Posterior cingulate gyrus (tissue), 11 donors: ENCODE data around the gene ALCAM.
A peak's percentile ranks its signal among the peaks of the same experiment; 100 is the strongest.

Source experiments
- DNase-seq, 10 donors: peaks; one replicate each; pipeline versions ENCODE4 v3.0.0 to v3.0.0-alpha.2; 2020 to 2021; ENCODE audit warnings: mixed read lengths in 3 of 10
- intact Hi-C: fragments of 100-400 bp; cut with DNase I; formaldehyde crosslinking; loops from one replicate; pipeline ENCODE4 v1.15.1; 2023

ALCAM gene

GRCh38 chr3:105422645-105423044, 55.9 kb downstream of the ALCAM start:
- DNase-seq, result no peak
- intact Hi-C loops, result no loop called here

GRCh38 chr3:105423397-105423796, 56.7 kb downstream of the ALCAM start:
- no peak for DNase-seq
- intact Hi-C loops, result no loop called here

GRCh38 chr3:105424412-105425152, 57.9 kb downstream of the ALCAM start:
- intact Hi-C loops, result no loop called here
- DNase-seq, result no peak

GRCh38 chr3:105425153-105425502, 58.4 kb downstream of the ALCAM start:
- intact Hi-C loops, result no loop called here
- no peak for DNase-seq

GRCh38 chr3:105427332-105427731, 60.6 kb downstream of the ALCAM start:
- no peak for DNase-seq
- intact Hi-C loops, result no loop called here

GRCh38 chr3:105429034-105429762, 62.5 kb downstream of the ALCAM start:
- intact Hi-C loops, result no loop called here
- no peak for DNase-seq

- intact Hi-C loops, result no loop called here
- DNase-seq, result no peak
These were observed 63.7 kb downstream of the ALCAM start for GRCh38 chr3:105430455-105430854.

GRCh38 chr3:105431200-105431599, 64.5 kb downstream of the ALCAM start:
- DNase-seq, result no peak
- intact Hi-C loops, result no loop called here

GRCh38 chr3:105435277-105435676, 68.6 kb downstream of the ALCAM start:
- no peak for DNase-seq
- intact Hi-C loops, result no loop called here

- intact Hi-C loops, result no loop called here
- no peak for DNase-seq
These were observed 70.0 kb downstream of the ALCAM start for GRCh38 chr3:105436687-105437086.

- intact Hi-C loops, result no loop called here
- no peak for DNase-seq
These were observed 73.4 kb downstream of the ALCAM start for GRCh38 chr3:105440113-105440512.

GRCh38 chr3:105444725-105445124, 78.0 kb downstream of the ALCAM start:
- intact Hi-C loops, result loop anchor here (5.0 kb wide), 1 partner anchor 73 kb away; no protein-coding TSS in a partner anchor
- no peak for DNase-seq

- DNase-seq, result peak; percentile 52 to 96 (median 80)
- intact Hi-C loops, result loop anchor here (1.0 to 5.0 kb wide), 2 partner anchors 69 to 81 kb away; no protein-coding TSS in a partner anchor
These were observed 81.8 kb downstream of the ALCAM start for GRCh38 chr3:105448338-105448982.

- intact Hi-C loops, result loop anchor here (5.0 kb wide), 1 partner anchor 68 kb away; no protein-coding TSS in a partner anchor
- DNase-seq, result no peak
These were observed 82.7 kb downstream of the ALCAM start for GRCh38 chr3:105449414-105449813.

- DNase-seq, result peak in 3 of 10 donors; percentile 15 to 45 (median 43)
- intact Hi-C loops, result no loop called here
These were observed 89.3 kb downstream of the ALCAM start for GRCh38 chr3:105456017-105456416.

GRCh38 chr3:105458518-105459215, 92.0 kb downstream of the ALCAM start:
- intact Hi-C loops, result no loop called here
- DNase-seq, result no peak

- intact Hi-C loops, result no loop called here
- DNase-seq, result no peak
These were observed 93.0 kb downstream of the ALCAM start for GRCh38 chr3:105459566-105460290.

- no peak for DNase-seq
- intact Hi-C loops, result no loop called here
These were observed 96.9 kb downstream of the ALCAM start for GRCh38 chr3:105463620-105464019.

GRCh38 chr3:105465251-105465853, 98.6 kb downstream of the ALCAM start:
- no peak for DNase-seq
- intact Hi-C loops, result no loop called here

GRCh38 chr3:105466072-105466471, 99.4 kb downstream of the ALCAM start:
- DNase-seq, result no peak
- intact Hi-C loops, result no loop called here
